COLO668 (cell line): Measurements from ENCODE around the gene NCAM2.

Experiments
- DNase-seq: peaks from one replicate; lab custom pipeline; 2025; ENCODE audit not compliant: unreplicated experiment; lab: John Stamatoyannopoulos, UW

Gene NCAM2

DNA sequence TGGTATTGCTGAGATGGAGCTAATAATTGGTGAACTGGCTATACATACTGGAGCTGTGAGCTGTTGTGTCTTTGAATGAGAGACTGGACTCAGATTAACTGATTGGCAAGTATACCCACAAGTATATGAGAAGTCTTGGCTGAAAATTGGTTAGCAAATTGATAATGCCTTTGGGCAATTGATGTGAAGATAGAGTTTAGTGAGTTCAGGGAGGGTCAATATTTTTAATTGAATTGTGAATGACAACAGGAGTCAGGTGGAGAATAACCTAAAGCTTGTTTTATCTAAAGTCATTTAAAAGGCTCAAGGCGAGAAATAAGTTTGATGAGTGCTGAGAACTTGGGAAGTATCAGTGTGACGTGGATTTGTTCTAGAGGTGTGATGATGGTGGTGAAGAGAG lies 27.5 kb downstream of the NCAM2 start:
- DNase-seq: no peak

- DNase-seq: no peak
Measured at GRCh38 chr21:21028275-21028820, 30.1 kb downstream of the NCAM2 start.

GRCh38 chr21:21029164-21029563 lies 31.0 kb downstream of the NCAM2 start:
- no peak for DNase-seq

GRCh38 chr21:21030311-21030710 lies 32.1 kb downstream of the NCAM2 start:
- DNase-seq: no peak

- no peak for DNase-seq
Measured at GRCh38 chr21:21034036-21034435, 35.8 kb downstream of the NCAM2 start.

- no peak for DNase-seq
Measured at GRCh38 chr21:21039624-21040170, 41.5 kb downstream of the NCAM2 start.

DNA sequence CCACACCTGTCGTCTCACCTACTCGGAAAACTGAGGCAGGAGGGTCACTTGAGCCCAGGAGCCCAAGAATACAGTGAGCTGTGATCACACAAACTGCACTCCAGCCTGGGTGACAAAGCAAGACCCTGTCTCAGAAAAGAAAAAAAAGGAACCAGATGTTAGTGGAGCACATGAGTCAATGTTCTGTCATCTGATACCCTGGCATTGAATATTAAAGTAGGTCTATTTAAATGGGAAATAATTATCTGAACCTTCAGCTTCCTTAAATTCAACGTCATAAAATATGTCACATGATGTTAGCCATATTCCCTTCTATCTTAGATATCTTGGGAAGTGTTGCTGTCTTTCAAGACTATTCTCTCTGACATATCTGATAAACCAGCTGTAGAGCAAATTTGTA lies 47.3 kb downstream of the NCAM2 start:
- DNase-seq: no peak

- DNase-seq: no peak
Measured at GRCh38 chr21:21046063-21046462, 47.9 kb downstream of the NCAM2 start.

GRCh38 chr21:21051109-21052055 lies 53.2 kb downstream of the NCAM2 start:
- DNase-seq: no peak

DNA sequence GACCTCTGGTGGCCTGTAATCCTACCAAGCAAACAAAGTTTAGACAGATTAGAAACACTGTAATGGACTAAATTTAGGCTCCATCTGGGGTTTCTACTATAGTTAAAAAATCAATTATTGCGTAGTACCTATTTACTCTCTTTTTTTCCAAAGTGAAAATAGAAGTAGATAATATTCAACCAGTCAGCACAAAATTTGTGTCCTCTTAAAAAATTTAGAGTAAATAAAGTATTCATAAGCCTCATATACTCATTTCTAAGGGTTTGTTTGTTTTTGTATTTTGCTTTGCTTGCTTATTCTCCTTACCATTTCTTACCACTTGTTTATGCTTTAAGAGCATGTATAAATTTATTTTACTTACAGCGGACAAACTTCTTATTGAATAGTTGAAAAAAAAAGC lies 54.5 kb downstream of the NCAM2 start:
- no peak for DNase-seq

DNA sequence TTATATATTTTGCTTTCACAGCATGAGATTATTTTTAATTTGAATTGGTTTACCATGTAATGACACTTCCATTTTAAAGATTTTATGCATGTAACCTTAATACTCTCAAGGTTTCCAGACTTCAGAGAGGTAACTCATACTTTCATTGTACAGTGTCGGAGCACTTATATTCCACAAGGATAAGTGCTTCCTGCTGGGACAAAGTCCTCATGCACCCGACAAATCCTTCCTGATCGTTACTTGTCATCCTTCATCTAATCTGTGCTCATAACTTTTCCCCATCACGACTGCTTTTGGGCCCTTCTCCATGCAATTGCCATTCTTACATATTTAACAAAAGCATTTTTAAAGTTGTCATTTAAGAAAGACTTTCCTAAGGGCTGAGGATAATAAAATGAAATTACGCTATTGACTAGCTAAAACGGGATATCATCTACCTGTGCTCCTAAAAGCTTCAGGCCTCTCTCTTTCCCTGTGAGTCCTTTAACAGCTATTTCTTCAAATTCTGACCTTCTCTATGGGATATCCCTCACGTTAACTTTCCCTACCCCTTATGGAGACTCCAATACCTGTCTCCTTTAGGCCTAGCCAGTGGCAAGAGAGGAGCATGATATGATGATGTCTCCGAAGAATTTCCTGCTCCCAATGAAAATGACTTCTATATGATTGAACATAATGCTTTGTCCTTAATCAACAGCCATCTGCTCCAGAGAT lies 59.3 kb downstream of the NCAM2 start:
- DNase-seq: no peak

DNA sequence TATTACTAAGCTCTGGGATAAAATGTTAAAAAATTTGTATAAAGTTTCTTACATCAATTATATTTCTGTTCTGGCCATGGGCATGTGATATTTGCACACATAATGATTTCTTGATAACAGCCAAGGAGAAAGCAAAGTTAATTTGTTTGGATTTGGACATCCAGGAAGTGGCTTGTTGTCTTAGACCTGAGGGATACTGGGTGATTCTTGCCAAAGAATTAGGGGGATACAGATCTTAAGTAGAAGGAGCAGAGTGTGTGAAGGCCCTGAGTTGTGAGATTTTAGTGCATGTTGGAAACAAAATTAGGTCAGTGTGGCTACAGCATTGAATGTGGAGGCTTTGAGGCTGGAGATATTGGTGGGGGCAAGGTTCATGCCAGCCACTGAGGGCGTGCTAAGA lies 65.6 kb downstream of the NCAM2 start:
- DNase-seq: no peak

DNA sequence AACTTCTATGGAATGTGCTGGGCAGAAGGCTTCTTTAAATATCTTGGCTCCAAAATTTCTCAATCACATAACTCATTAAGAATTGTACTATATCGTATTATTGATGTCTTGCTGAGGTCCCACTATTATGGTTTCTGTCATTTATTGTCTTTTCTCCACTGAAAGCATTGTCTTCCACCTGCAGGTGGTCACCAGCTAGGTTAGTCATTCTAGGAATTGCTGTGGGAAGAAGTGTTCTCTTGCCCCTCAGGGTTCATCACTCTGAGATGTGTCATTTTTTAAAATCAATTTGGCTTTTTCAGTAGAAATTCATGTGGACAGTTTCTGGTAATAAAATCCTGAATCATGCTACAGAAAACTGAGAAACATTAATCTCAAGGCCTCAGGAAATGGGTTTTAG lies 66.1 kb downstream of the NCAM2 start:
- no peak for DNase-seq

DNA sequence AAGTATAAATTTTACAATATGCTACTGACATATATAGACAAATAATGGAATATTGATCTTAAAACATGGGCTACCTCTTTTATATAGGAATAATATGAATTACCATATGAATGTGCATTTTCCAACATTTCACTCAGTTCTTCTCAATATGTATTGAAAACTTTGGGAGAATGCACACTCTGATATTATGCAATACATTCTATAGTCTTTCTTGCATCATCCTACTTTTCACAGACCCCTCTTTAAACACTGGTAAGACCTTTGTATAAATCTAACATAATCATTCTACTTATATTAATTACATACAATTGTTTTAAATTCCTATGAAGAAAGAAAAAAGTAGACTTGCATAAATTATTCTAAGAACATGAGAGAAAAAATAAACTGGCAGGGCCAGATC lies 69.2 kb downstream of the NCAM2 start:
- no peak for DNase-seq

DNA sequence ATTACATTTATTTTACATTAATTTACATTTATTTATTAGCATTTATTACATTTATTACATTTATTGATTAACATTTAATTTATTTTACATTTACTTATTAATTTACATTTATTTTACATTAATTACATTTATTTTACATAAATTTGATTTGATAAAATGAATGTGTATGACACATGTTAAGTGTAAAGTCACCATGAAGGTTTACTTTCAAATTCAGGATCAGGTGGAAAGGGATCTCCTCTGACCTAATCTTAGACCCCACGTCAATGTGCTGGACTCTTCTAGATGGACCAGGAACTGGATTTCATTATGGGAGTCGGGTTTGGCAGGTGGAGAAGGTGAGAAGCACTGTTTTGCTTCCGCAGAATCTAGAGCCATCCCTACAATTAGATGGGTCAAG lies 76.1 kb downstream of the NCAM2 start:
- no peak for DNase-seq

DNA sequence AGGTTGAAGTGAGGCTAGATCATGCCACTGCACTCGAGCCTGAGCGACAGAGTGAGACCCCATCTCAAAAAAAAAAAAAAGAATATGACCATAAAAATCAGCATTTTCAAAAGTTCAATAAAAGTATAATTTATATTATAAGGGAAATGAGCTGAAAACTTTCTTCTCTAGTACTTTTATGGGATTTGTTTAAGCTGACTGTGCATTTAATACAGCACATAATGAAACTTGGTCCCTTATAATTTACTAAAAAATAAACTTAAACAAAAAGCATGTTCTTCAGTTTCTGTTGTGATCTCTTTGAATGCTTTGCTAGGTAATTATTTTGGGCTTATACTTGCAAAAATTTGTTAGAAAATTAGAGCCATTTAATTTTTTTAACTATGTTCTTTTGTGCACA lies 77.8 kb downstream of the NCAM2 start:
- no peak for DNase-seq

DNA sequence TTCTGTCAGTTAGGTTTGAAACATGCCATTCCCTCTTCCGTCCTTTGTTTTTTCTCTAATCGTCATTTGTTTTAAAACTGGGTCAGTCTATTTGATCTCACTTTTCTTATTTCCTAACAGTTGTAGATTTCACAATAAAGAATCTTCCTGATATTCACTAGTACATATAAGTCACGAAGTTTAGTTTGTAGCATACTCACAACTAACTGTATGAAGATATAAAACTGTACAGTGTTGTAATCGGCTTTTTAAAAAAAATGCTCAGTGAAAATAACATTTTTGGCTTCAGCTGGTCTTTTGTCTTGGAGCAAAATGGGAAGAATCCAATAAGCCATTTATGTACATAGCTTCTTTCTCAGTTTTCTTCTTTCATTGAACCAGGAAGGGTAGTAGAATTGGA lies 78.3 kb downstream of the NCAM2 start:
- DNase-seq: no peak

DNA sequence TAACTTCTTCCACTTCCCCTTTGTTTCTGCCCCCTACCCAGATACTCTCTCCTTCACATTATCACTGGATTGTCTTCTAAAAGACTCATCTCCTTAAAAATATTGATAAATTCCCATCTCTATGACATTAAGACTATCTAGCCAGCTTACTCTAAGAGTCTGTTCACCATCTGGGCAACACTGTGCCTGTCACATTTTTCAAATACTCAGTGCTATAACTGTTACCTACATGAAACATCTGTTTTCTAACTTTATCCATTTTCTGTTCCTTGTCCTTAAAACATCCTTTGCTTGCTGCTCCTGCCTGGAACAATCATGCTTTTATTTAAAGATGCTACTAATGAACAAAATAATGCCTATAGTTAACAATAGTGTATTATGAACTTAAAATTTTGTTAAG lies 81.4 kb downstream of the NCAM2 start:
- no peak for DNase-seq

- DNase-seq: no peak
Measured at GRCh38 chr21:21084179-21084578, 86.0 kb downstream of the NCAM2 start.

DNA sequence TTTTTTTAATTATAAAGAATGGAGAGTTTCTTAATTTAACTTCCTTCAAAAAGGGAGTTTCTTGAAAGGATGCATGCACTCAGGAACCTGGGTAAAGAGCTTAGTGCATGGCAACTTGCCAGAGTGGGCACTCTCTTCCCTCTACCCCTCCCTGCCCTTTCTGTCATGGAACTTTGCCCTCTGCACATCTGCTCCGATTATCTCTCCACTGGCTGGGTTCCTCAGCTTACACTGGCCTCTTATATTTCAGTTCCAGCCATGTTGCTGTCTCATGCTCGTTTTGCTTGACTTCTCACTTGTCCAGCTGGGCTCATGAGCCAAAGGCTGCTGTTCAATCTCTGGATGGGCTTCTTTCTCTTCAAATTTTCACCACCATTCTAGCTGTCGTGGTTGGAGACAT lies 87.0 kb downstream of the NCAM2 start:
- DNase-seq: no peak

GRCh38 chr21:21096956-21097355 lies 98.7 kb downstream of the NCAM2 start:
- DNase-seq: no peak

GRCh38 chr21:21097466-21097865 lies 99.3 kb downstream of the NCAM2 start:
- no peak for DNase-seq
